Right atrium auricular region (tissue), 2 donors: ENCODE measurements around the gene PGD. TPM values are rescaled to one million over a fixed set of nuclear protein-coding genes. Genes with fewer than 3 reads are reported as not detected.
"Not testable (repeated sequence)": the region's sequence is repeated elsewhere in the genome, so short reads cannot be mapped to it uniquely, and the experiment has no call there.

ENCODE experiments used
- DNase-seq: peaks from one replicate; pipeline ENCODE4 v3.0.0-alpha.2; 2019; ENCODE audit warnings: low spot score
- H3K27ac ChIP-seq, 2 donors: fragments of 200-600 bp; sonication (generic); 1 replicate in 1 of 2; 2 replicates in 1 of 2; pipeline ENCODE4 v1.5.1; 2016 to 2019
- H3K27me3 ChIP-seq, 2 donors: fragments of 200-600 bp; sonication (generic); one replicate each; pipeline versions ENCODE4 v1.5.1 to v1.6.0; 2017 to 2019
- H3K36me3 ChIP-seq: fragments of 200-600 bp; sonication (generic); one replicate; pipeline ENCODE4 v1.5.1; 2016
- H3K4me1 ChIP-seq, 2 donors: fragments of 200-600 bp; sonication (generic); one replicate each; pipeline versions ENCODE4 v1.5.1 to v1.6.0; 2017 to 2019
- H3K4me3 ChIP-seq, 2 donors: fragments of 200-600 bp; sonication (generic); 1 replicate in 1 of 2; 2 replicates in 1 of 2; pipeline ENCODE4 v1.5.1; 2017 to 2019; ENCODE audit warnings: mild to moderate bottlenecking in 1 of 2, moderate library complexity in 1 of 2
- H3K9me3 ChIP-seq, 2 donors: fragments of 200-600 bp; sonication (generic); one replicate each; pipeline ENCODE4 v1.5.1; 2019
- total RNA-seq, 2 donors: library from RNA; depleted of rRNA; stranded (reverse); fragments of >200 nt; gene quantifications; one replicate each; pipeline ENCODE4 v1.1.0, GENCODE V29; 2016
- TF ChIP-seq, protein P1 (sequence below), 2 donors: fragments of 200-600 bp; sonication (generic); IDR thresholded peaks; one replicate each; pipeline ENCODE4 v1.5.1; 2019; ENCODE audit warnings: antibody characterized with exemption in 2 of 2

Gene PGD
- total RNA-seq, 2 donors from 2014 or later: 51.1 to 59.9 TPM

- TF ChIP-seq, protein P1, sequence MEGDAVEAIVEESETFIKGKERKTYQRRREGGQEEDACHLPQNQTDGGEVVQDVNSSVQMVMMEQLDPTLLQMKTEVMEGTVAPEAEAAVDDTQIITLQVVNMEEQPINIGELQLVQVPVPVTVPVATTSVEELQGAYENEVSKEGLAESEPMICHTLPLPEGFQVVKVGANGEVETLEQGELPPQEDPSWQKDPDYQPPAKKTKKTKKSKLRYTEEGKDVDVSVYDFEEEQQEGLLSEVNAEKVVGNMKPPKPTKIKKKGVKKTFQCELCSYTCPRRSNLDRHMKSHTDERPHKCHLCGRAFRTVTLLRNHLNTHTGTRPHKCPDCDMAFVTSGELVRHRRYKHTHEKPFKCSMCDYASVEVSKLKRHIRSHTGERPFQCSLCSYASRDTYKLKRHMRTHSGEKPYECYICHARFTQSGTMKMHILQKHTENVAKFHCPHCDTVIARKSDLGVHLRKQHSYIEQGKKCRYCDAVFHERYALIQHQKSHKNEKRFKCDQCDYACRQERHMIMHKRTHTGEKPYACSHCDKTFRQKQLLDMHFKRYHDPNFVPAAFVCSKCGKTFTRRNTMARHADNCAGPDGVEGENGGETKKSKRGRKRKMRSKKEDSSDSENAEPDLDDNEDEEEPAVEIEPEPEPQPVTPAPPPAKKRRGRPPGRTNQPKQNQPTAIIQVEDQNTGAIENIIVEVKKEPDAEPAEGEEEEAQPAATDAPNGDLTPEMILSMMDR (IDR thresholded peaks at IDR 0.05): no peak
These were observed 2.4 kb downstream of the PGD start for GRCh38 chr1:10401281-10401680.

DNA sequence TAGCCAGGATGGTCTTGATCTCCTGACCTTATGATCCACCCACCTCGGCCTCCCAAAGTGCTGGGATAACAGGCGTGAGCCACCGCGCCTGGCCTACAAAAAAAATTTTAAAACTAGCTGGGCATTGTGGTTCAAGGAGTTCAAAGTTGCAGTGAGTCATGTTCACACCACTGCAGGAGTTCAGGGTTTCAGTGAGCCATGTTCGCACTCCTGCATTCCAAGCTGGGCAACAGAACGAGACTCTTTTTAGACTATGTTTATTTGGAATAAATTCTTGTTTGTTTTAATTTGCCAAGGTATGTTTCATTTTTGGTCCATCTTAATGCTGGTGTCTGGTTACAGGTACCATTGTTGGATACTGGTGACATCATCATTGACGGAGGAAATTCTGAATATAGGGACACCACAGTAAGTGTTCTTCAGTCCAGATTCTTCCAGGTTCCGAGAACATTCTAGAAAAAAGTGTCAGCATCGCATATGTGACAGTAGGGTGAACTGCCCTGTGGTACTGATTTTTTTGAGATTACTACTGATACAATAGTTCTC is 3.9 kb downstream of the PGD start:
- TF ChIP-seq, protein P1 (IDR thresholded peaks at IDR 0.05): no peak
- Histone ChIP-seq H3K27me3 (no peaks in the 10 kb centered on the region), H3K9me3 (no peaks in the 10 kb centered on the region), H3K27ac (no peak overlapping the region), H3K36me3 (peaks cover 58% of the 10 kb centered on the region), H3K4me1 (peaks cover 0 to 21% of the 10 kb centered on the region in 2 donors), H3K4me3 (no peak overlapping the region)
- DNase-seq: no peak

More at GRCh38 chr1:10401281-10401680, 2.4 kb downstream of the PGD start:
- H3K27ac ChIP-seq: peak overlapping the region in 1 of 2 donors; percentile 97
- DNase-seq: no peak
- H3K36me3 ChIP-seq: peaks cover 42% of the 10 kb centered on the region
- no peaks in the 10 kb centered on the region for H3K9me3 ChIP-seq
- H3K27me3 ChIP-seq: no peaks in the 10 kb centered on the region
- peaks cover 0 to 22% of the 10 kb centered on the region in 2 donors for H3K4me1 ChIP-seq
- no peak overlapping the region for H3K4me3 ChIP-seq

DNA sequence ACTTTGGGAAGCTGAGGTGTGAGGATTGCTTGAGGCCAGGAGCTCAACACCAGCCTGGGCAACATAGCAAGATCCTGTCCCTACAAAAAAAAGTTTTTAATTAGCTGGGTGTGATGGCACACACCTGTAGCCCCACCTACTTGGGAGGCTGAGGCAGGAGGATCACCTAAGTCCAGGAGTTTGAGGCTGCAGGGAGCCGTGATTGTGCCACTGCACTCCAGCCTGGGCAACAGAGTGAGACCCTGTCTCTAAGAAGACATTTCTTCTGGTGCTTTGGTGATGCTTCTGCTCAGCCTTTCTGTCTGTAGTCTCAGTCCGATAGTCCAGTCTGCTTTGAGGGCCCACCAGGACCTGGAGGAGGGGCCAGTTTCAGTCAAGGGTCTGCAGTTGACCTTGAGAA is 8.3 kb downstream of the PGD start:
- no peak for DNase-seq
- peaks cover 98% of the 10 kb centered on the region for H3K36me3 ChIP-seq
- H3K27ac ChIP-seq: no peak overlapping the region

DNA sequence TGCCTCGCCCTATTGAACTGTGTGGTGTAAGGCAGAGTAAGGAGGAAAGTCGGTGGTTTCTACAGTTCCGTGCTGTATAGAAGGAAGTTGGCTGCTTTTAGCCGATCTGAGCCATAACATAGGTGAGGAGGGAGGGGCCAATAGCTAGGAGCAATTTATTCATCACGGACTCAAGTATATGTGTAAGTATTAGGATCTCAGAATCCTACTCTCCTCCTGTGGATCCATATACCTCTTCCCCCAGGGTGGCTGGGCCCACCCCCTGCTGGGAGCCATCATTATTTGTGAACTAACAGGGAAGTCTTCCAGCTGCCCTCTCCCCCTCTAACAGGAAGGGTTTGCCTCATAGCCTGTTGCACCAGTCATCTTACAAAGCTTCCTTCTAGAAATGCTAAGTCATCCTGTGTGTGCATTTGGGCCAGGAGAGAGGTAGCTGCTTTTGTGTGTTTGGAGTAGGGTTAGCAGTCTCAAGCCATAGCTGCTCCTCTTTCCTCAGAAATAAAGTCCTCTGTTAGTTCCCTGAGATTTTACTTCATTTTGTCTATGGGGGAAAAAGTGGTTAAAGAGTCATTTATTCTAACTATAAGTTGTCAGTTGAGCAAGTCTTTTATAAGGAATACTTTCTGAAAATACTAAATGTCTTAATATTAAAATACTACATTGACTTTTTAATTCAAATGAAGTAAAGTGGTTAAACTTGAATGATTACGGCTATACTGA is 16.5 kb downstream of the PGD start:
- TF ChIP-seq, protein P1 (IDR thresholded peaks at IDR 0.05): no peak
- Histone ChIP-seq H3K36me3 (peaks cover 96% of the 10 kb centered on the region), H3K4me3 (no peak overlapping the region), H3K9me3 (no peaks in the 10 kb centered on the region), H3K4me1 (no peaks in the 10 kb centered on the region), H3K27ac (peak overlapping the region; percentile 6 to 29), H3K27me3 (no peaks in the 10 kb centered on the region)
- no peak for DNase-seq

More for the DNA sequence above, 8.3 kb downstream of the PGD start:
- H3K27me3 ChIP-seq: no peaks in the 10 kb centered on the region
- no peaks in the 10 kb centered on the region for H3K9me3 ChIP-seq
- H3K4me1 ChIP-seq: no peaks in the 10 kb centered on the region
- no peak overlapping the region for H3K4me3 ChIP-seq
- TF ChIP-seq, protein P1 (IDR thresholded peaks at IDR 0.05): no peak

GRCh38 chr1:10415967-10416366 is 17.1 kb downstream of the PGD start:
- H3K27me3 ChIP-seq, H3K4me1 ChIP-seq, H3K4me3 ChIP-seq, DNase-seq, H3K9me3 ChIP-seq: not testable (repeated sequence)
- Histone ChIP-seq H3K27ac (peak overlapping the region in 1 of 2 donors; percentile 6), H3K36me3 (peaks cover 93% of the 10 kb centered on the region)

DNA sequence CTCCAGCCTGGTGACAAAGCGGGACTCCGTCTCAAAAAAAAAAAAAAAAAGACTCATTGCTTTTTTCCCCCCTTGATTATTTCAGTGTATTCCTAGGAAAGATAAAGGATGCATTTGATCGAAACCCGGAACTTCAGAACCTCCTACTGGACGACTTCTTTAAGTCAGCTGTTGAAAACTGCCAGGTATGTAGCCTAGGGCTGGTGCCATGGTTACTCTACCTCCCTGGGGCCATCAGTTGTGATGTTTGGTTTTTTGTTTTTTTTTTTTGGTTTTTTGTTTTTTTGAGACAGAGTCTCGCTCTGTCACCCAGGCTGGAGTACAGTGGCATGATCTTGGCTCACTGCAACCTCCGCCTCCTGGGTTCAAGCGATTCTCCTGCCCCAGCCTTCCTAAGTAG is 19.9 kb downstream of the PGD start:
- peaks cover 65% of the 10 kb centered on the region for H3K36me3 ChIP-seq
- not testable (repeated sequence) for H3K4me3 ChIP-seq, H3K9me3 ChIP-seq, DNase-seq, H3K27me3 ChIP-seq, H3K27ac ChIP-seq, H3K4me1 ChIP-seq
